ENCODE results near the gene NGDN. TPM values are rescaled to one million over a fixed set of nuclear protein-coding genes. Genes with fewer than 3 reads are reported as not detected.

The NGDN gene
- total RNA-seq, 1 donor from 2014 or later: 67.4 TPM

- H3K27me3 Mint-ChIP-seq: peaks cover 30% of the 10 kb centered on the region
- H3K9me3 Mint-ChIP-seq: no peaks in the 10 kb centered on the region
- no peaks in the 10 kb centered on the region for H3K36me3 Mint-ChIP-seq (ENCODE audit: low read depth)
- no peak overlapping the region for H3K4me3 Mint-ChIP-seq
- TF ChIP-seq, protein P1, sequence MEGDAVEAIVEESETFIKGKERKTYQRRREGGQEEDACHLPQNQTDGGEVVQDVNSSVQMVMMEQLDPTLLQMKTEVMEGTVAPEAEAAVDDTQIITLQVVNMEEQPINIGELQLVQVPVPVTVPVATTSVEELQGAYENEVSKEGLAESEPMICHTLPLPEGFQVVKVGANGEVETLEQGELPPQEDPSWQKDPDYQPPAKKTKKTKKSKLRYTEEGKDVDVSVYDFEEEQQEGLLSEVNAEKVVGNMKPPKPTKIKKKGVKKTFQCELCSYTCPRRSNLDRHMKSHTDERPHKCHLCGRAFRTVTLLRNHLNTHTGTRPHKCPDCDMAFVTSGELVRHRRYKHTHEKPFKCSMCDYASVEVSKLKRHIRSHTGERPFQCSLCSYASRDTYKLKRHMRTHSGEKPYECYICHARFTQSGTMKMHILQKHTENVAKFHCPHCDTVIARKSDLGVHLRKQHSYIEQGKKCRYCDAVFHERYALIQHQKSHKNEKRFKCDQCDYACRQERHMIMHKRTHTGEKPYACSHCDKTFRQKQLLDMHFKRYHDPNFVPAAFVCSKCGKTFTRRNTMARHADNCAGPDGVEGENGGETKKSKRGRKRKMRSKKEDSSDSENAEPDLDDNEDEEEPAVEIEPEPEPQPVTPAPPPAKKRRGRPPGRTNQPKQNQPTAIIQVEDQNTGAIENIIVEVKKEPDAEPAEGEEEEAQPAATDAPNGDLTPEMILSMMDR (IDR thresholded peaks at IDR 0.05): no peak
- ChIA-PET CTCF (no interaction called here), POLR2A (no interaction called here)
- DNase-seq: no peak
- no peak overlapping the region for H3K27ac Mint-ChIP-seq
- no peak for ATAC-seq (ENCODE audit: low read depth)
- H3K4me1 Mint-ChIP-seq: no peaks in the 10 kb centered on the region
- intact Hi-C loops (cut with micrococcal nuclease): no loop called here
These were observed 36.6 kb upstream of the NGDN start for GRCh38 chr14:23432946-23433345.

- H3K4me1 Mint-ChIP-seq: no peaks in the 10 kb centered on the region
These were observed 36.0 kb upstream of the NGDN start for GRCh38 chr14:23433457-23433856.

GRCh38 chr14:23434488-23435222 lies 34.8 kb upstream of the NGDN start:
- Mint-ChIP-seq H3K27me3 (peaks cover 27% of the 10 kb centered on the region), H3K9me3 (no peaks in the 10 kb centered on the region), H3K36me3 (ENCODE audit: low read depth) (no peaks in the 10 kb centered on the region), H3K4me1 (no peaks in the 10 kb centered on the region), H3K27ac (no peak overlapping the region), H3K4me3 (no peak overlapping the region)
- ChIA-PET POLR2A (no interaction called here), CTCF (no interaction called here)
- DNase-seq (no peak), ATAC-seq (ENCODE audit: low read depth) (no peak)
- intact Hi-C loops (cut with micrococcal nuclease): no loop called here
- TF ChIP-seq, protein P1 (IDR thresholded peaks at IDR 0.05): no peak

More at GRCh38 chr14:23433457-23433856, 36.0 kb upstream of the NGDN start:
- ATAC-seq (ENCODE audit: low read depth) (no peak), DNase-seq (no peak)
- TF ChIP-seq, protein P1 (IDR thresholded peaks at IDR 0.05): no peak
- POLR2A ChIA-PET: no interaction called here
- CTCF ChIA-PET: no interaction called here
- no peaks in the 10 kb centered on the region for H3K9me3 Mint-ChIP-seq
- H3K4me3 Mint-ChIP-seq: no peak overlapping the region
- intact Hi-C loops (cut with micrococcal nuclease): no loop called here
- H3K27ac Mint-ChIP-seq: no peak overlapping the region
- no peaks in the 10 kb centered on the region for H3K36me3 Mint-ChIP-seq (ENCODE audit: low read depth)
- H3K27me3 Mint-ChIP-seq: peaks cover 29% of the 10 kb centered on the region

GRCh38 chr14:23435543-23436326 lies 33.8 kb upstream of the NGDN start, which contains the start of gene MYH7:
MYH7 (minus strand) TSS chr14:23435660; CDS start chr14:23433732, 1,928 bp downstream.
- H3K27ac Mint-ChIP-seq: no peak within 1 kb of the TSS

More at GRCh38 chr14:23435543-23436326, 33.8 kb upstream of the NGDN start, which contains the start of gene MYH7:
- POLR2A ChIA-PET: no interaction called here
- TF ChIP-seq, protein P1 (IDR thresholded peaks at IDR 0.05): no peak
- H3K36me3 Mint-ChIP-seq (ENCODE audit: low read depth): no peaks in the 10 kb centered on the region
- no peak for ATAC-seq (ENCODE audit: low read depth)
- H3K9me3 Mint-ChIP-seq: no peaks in the 10 kb centered on the region
- H3K4me1 Mint-ChIP-seq: no peaks in the 10 kb centered on the region
- DNase-seq: no peak
- intact Hi-C loops (cut with micrococcal nuclease): no loop called here
- H3K4me3 Mint-ChIP-seq: no peak within 1 kb of the TSS
- peaks cover 31% of the 10 kb centered on the region for H3K27me3 Mint-ChIP-seq
- CTCF ChIA-PET: no interaction called here

All from activated B cell treated with CpG ODN at 0.5 μM for 24 hours (primary cell).